Cortex of kidney (tissue), 1 donor: ENCODE results near the gene OPRL1.

Experiments
- DNase-seq: peaks from one replicate; lab custom pipeline; 2025; lab: John Stamatoyannopoulos, UW

OPRL1 gene

DNA sequence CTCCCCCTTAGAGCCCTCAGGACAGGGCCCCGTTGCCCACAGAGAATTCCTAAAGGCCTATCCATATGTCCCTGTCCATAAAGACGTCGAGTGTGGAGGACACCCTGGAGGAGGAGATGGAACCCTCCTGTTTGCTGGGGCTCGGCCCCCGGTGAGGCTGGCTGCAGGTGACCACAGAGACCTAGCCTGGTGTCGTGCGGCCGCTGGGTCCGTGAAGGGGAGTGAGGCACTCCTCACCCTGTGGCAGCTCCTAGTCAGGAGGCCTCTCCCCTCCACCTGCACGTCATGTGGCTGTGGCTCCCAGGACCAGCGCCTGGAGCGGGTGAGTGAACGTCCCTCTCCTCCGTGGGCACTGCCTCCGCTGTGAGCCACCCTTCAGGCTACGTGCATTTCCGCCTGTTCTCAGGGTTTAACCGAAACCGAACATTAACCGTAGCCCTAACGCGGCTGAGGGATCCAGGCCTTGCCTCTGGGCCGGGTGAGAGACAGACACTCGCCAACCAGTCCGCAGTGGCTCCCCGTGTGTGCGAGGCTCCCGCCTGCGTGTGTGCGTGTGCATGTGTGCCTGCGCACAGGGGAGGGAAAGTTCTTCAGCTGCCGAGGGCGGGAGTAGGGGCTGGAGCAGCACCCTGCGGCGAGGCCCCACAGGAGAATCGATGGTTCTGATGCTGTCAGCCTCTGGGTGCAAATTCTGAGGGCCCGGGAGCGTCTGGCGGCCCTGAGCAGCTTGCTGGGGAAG is 22.8 kb upstream of the OPRL1 start:
- no peak for DNase-seq

DNA sequence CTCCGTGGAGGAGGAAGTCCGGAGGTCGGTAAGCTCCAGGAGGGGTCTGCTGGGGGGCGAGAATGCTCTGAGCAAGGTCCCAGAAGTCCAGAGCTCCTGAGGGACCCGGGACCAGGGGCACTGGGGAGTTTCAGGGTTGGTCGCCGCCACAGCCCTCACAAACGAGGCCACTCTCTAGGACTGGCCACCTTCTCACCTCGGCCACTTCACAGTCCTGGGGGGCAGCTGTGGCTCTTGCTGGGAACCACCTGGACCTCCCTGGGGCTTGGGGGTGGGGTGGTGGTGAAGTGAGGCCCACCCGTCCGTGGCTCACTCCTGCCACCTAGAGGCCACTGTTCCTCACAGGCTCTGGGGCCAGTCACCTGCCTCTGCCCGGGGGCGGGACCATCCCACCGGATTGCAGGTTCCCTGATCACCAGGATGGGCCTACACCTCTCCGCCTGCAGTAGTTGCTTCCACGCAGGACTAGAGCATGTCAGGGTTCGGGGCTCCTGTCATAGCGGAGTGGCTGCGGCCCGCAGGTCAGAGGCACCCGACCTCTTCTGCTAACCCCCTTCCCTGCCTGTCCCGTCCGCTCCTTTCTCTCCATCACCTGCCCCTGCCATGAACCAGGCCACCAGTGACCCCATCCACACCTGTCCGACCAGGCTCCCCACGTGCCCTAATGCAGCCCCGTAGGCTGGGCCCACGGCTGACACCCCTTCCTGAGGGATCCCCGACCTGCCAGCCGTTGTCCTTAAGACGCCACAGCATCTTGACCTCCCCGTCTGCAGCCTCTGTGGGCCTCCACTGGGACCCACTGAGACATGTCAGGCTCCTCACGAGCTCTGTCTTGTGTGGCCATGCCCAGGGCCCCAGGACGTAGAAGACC is 22.0 kb upstream of the OPRL1 start:
- DNase-seq: no peak

DNA sequence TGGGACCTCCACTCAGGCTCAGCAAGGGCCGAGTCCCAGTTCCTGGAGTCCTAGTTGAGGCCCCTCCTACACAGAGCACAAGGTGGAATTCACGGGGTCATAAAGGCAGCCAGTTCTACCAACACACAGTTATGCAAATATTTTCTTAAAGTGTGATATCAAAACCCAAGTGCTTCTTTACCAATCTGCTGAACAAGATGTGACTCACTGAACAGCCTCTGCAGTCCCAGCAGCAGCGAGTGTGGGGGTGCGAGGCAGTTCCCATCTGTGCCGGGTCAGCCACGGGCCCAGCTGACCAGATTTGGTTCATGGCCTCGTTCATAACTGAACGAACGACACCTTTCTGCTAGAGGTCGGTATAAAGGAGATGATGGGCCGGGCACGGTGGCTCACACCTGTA is 21.3 kb upstream of the OPRL1 start:
- no peak for DNase-seq

DNA sequence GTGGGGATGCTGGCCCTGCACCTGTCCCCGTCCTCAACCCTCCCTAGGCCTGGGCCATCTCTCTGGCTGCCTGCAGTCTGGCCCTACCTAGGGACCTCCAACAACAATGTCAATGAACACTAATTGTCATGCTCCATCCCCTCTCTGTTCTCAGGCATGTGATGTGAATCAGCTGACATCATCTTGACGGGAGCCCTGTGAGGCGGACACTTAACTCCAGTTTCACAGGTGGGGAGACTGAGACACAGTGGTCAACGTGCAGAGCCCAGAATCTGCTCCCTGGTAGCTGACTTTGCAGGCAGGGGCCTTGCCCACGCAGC is 17.6 kb upstream of the OPRL1 start:
- DNase-seq: no peak

DNA sequence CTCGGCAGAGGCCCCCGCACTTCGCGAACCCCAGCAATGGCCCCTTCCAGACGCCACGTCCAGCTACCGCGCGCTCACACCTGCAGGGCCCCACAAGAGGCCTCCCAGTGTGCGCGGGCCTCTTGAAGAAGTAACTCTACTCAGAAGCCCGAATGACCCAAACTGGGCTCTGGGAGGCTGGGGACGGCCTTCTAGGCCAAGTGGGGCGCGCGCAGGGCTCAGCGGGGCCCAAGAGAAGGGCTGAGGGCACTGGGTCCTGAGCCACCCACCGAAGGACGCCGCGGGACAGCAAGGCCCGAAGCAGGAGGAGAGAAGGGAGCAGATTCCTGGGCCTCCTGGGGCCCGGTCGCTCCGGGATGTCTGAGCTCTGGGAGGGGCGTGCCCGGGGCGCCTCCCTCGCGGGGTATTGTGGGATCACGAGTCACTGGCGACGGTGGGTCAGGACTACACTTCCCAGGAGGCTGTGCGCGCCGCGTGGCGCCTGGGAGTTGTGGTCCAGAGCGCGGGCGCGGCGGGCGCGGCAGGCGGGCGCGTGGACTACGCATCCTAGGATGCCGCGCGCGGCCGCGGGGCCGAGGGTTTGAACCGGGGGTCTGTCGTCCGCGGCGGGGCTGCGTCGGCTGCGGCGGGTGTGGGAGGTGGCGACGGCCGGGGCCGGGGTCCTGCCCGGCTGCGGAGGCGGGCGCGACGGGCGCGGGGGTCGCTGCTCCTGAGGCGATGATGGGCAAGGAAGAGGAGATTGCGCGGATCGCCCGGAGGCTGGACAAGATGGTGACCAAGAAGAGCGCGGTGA is 17.1 kb upstream of the OPRL1 start, which contains the start of gene TCEA2:
Gene TCEA2 (plus strand): TSS at position 603 of the 793 bp plus-strand sequence. CDS start 115 bp downstream, at position 718.
- DNase-seq: peak; percentile 43

DNA sequence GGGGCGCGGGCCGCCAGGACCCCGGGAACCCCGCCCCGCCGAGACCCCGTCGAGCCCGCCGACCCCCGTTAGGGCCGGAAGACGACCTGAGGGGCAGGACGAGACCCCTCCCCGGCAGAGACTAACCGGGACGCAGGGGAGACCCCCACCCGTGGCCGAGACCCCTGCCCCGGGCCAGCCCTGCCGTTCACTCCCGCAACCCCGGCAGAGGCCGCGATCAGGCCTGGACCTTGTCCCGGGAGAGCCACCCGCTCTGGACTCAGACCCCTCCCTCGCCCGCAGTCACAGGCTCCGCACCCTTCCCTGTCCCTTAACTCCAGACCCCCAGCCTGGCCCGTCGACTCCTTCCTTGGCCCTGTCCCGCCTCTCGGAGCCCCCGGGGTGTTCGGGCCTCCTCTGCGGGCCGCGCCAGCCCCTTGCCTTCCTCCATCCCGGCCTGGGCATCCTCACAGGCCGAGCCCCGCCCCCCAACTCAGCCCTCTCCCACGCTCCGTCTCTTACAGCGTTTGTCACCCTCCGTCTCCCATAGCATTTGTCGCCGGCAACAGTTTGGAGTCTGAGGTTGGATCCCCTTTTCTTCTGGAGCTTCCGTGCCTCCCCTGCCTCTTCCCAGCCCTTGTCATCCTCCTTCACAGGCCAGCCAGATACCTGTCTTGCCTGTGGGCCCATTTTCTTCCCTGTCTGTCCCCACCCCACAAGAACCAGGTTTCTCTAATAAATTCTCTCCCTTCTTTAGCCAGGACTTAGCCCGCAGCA is 16.3 kb upstream of the OPRL1 start:
- no peak for DNase-seq

DNA sequence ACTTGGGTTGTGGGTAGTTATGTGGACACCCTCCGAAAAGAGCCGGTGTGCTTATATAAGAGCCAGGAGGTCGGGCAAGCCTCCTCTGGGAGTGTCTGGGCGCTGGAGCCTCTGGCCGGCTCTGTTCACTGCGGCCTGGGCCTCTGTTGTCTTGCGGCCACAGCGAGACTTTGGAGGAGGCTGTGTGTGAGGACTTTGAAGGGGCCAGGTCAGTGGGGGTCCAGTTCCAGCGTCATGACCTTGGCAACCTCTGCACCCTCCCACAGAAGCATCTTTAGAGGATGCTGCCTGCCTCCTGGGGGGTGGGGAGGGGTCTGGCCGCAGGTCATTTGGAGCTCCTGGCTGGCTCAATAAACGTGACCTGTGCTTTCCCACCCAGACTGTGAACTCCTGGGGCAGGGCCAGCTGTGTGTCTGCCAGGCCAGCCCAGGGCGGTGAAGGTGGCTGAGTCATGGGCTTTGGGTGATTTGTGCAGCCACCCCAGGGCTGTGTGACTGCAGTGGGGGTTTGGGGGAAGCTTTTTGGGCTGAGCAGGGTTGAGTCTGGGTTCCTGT is 15.7 kb upstream of the OPRL1 start:
- DNase-seq: no peak

DNA sequence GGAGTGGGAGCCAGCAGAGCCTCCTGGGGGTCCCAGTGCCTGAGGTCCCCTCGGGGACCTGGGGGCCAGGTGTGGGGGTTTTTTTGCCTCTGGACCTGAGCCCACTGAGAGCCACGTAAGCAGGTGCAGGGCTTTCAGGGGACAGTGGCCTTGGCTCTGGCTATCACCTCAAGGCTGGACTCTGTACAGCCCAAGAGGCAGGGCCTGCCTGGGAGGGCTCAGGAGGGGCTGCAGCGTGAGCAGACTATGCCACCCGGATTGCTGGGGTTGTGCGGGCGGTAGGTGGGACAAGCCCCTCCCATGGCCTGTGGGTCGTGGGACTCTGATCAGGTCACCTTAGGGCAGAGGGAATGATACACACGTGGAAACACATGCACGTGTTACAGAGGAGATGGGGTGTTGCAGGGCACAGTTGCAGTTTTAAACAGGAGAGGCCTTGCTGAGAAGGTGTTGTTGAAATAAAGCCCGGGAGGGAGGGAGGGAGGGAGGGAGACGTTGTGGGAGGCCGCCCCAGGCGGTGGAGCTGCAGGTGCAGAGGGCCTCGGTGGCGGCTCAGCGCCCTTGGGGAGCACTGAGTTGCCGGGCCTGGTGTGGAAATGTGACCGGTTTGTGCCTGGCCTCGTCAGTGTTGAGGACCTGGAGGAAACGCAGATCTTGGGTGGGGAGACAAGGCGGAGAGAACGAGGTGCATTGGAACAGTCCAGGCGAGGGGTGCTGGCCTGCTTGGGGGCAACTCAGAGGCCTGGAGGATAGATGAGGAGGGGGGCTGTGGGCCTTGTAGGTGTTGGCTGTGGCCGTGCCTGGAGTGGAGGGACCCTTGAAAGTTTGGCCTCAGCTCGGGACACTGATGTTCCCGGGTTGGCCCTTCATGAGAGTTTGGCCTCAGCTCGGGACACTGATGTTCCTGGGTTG is 14.6 kb upstream of the OPRL1 start:
- DNase-seq: no peak

DNA sequence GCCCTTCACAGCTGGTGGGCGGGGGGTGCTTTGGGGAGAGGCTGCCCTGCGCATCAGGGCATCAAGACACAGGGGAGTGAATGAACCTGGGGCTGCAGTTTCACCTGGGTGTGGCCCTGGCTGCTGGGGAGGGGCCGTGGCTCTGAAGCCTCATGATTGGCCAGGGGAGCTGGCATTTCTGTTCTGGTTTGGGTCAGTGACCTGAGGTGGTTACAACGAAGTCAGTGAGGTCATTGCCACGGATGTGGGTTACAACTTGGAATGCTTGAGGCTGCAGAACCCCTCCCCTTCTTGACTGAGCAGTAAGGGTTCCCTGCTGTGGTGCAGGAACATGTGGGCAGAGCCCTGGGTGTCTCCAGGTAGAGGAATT is 13.9 kb upstream of the OPRL1 start:
- no peak for DNase-seq

DNA sequence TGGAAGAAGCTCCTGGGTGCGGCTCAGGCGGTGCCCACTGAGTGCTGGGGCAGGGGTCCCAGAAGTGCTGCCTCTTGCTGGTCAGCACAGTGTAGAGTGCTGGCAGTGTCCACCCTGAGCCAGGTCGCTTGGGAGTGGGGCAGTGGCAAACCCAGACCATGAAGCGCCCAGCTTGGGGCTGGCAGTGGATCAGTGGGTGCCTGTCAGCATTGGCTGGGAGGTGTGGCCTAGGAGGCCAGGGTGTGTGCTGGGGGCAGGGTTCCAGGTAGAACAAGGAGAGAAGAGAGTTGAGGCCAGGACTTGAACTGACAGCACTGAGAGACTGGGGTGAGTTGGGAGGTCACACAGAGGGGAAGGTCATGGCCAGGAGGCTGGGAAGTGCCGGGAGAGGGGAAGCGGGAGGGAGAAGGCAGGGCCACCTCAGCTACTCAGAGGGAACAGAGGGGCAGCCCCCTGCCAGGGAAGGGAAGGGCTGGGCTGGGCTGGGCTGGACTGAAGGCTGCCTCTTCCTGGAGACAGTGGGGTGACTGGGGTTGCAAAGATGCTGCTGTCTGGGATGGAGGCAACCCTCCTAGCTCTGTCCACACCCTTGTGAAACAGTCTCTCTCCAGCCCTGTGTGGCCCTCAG is 12.8 kb upstream of the OPRL1 start:
- no peak for DNase-seq

DNA sequence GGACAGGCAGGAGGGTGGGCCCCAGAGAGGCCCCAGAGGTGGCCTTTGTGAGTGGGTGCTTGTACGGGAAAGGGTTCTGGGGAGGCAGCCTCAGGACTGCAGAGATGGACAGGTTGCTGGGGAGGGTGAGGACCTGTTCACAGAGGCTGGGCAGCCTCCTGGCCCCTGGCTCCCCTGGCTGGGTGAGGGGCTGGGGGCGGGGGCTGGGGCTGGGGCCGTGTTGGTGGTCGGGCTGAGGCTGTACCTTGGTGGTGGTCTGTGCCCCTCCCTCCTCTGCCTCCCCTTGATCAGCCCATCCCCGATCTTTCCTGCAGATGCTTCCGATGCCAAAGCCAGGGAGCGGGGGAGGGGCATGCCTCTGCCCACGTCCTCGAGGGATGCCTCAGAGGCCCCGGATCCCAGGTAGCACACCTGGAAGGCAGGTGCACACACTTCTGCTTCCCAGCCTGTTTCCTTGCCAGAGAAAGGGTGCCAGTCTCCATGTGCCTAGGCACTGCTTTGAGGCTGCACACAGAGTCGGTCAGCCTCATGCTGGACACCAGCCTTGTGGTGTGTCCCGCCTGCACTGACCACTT is 12.1 kb upstream of the OPRL1 start:
- no peak for DNase-seq

DNA sequence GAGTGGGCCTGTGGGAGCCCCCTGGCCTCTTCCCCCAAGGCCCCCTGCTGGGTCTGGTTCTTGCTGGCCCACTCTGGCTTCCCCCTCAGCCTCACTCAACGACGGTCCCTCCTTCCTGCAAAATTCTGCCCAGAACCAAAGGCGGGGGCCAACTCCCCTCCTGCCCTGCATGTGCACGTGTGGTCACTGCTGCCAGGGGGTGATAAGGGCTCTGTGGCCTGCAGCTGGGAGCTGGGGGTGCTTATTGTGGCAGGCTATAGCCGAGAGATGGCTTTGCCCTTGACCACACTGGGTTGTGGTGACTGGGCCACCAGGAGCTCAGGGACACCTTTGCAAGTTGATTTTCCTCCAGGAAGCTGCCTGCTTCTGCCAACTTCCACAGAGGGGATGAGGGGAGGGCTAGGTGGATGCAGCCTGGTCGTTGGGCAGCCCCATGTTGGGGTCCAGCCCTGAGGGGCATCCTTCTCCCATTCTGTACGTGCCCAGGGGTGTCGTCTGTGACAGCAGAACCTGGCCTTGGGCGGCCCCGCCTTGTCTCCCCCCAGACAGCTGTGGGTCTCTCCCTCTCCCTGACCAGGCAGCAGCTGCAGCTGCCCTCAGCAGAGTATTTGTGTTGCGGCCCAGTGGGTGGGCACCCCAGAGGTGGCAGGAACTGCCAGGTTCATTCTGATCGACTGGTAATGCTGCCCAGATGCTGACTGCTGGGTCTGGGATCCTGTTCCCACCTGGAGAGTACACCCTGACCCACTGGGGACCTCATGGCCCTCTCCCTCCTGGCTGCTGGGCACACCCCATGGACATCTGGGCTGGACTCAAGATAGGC is 11.3 kb upstream of the OPRL1 start:
- DNase-seq: no peak

DNA sequence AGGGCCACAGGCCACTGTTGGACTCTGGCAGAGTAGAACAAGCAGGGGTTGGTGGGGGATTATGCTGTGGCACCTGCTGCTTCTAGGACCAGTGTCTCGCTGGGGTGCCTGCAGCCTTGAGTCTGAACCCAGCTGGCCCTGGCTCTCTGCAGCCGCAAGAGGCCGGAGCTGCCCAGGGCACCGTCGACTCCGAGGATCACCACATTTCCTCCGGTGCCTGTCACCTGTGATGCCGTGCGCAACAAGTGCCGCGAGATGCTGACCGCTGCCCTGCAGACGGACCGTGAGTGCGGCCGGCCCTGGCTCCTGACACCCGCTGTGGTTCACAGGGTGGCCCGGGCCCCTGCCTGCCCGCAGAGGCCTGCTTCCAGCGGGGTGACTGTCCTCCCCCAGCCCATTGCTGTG is 10.7 kb upstream of the OPRL1 start:
- DNase-seq: no peak

DNA sequence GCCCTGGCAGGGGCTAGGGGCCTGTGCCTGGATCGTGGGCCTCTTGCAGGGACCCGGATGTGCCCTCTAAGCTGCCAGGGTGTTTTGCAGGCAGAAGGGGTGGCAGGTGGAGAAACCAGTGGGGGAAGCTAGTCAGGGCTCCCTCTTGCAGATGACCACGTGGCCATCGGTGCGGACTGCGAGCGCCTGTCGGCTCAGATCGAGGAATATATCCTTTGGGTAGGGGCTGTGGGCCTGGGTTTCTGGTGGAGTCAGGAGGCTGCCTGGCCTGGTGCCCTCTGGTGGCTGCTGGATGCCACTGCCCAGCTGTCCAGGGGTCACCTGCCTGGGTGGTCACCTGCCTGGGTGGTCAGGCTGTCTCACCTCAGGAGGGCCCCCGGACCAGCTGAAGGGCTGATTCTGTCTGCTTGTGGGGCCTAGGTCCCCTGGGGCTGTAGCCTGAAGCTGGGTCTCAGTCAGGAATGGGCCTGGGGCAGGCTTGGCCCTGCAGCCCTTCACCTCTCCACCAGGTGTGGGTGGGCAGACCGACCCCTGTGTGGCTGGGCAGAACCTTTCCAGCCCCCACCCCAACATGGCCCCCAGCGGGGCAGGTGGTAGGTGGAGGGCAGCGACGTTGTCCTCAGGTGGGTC is 10.2 kb upstream of the OPRL1 start:
- no peak for DNase-seq

DNA sequence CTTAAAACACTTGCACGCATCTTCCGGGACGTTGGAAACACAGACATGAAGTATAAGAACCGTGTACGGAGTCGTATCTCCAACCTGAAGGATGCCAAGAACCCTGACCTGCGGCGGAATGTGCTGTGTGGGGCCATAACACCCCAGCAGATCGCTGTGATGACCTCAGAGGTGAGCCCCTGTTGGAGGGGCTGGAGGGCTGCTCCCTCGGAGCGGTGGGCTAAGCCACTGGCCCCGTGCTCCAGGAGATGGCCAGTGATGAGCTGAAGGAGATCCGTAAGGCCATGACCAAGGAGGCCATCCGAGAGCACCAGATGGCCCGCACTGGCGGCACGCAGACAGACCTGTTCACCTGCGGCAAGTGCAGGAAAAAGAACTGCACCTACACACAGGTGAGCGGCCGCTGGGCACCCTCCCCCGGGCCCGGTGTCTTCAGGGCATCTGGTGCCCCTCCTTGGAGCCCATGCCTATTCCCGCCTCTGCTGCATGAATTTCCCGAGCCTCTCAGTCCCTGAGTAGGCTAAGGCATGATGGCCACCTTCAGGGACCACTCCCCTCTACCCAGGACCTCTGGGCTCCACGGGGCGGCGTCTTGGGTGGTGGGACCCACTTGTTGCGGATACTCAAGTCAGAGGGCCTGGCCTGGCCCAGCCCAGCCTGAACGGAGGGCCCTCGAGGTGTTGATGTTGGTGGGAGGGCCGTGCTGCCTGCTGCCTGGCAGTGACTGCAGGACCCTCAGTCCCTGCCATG is 9.5 kb upstream of the OPRL1 start:
- DNase-seq: no peak

DNA sequence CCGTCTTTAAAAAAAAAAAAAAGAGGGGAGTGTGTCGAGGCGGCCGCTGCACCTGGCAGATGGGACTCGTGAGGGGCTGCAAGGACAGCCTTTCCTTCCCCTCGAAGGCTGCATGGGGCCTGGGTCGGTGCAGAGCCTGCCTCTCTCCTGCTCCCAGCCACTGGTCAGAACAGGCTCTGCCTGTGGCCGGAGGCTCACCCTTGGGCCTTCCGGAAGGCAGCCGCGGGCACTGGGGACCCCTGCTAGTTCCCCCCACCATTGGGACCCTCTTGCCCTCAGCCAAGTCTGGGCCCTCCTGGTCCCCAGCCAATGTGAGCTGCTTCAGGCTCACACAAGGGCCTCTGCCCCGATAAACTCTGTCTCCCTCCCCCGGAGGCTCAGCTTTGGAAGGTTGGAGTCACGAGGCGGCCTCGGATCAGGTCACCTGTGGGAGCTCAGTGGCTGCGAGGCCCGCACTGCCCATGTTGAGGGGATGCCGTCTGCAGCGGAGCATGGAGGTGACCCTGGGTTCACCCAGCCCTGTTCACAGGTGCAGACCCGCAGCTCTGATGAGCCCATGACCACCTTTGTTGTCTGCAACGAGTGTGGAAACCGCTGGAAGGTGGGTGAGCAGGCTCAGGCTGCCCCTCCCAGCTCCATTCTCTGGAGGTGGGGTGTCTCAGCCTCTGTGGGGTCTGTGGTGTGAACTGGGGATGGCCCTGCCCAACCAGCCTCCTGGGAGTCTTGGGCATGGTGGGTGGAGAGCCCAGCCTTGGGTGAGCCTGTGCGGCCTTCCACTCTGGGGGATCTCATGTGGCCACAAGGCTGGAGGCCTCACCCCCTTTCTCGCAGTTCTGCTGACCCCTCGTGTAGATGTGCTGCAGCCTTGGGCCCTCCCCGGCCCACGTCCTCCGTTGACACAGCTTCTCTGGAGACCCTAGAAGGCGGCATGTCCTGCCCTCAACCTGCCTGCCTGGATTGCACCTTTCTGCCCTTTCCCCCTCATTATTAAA is 8.2 kb upstream of the OPRL1 start:
- no peak for DNase-seq
